Suprapubic skin (tissue), 4 donors: Measurements from ENCODE around the gene POLD3.

Experiments used
- POLR2A ChIP-seq, 2 donors: fragments of 450-650 bp; IDR thresholded peaks; one replicate each; pipeline ENCODE4 v1.6.1; 2017; ENCODE audit warnings: antibody characterized with exemption in 2 of 2, mild to moderate bottlenecking in 2 of 2, moderate library complexity in 2 of 2
- POLR2AphosphoS5 ChIP-seq, 3 donors: sonication (generic); formaldehyde crosslinking; IDR thresholded peaks; one replicate each; pipeline ENCODE4 v1.6.1; 2017; ENCODE audit warnings: antibody characterized with exemption in 3 of 3
- TF ChIP-seq, protein P1 (sequence below), 2 donors: fragments of 200-600 bp in 1 of 2; fragments of 450-650 bp in 1 of 2; sonication (generic) in 1 of 2; IDR thresholded peaks; one replicate each; pipeline ENCODE4 v1.5.1; 2016 to 2019; ENCODE audit warnings: antibody characterized with exemption in 2 of 2, mild to moderate bottlenecking in 1 of 2, moderate library complexity in 1 of 2

DNA sequence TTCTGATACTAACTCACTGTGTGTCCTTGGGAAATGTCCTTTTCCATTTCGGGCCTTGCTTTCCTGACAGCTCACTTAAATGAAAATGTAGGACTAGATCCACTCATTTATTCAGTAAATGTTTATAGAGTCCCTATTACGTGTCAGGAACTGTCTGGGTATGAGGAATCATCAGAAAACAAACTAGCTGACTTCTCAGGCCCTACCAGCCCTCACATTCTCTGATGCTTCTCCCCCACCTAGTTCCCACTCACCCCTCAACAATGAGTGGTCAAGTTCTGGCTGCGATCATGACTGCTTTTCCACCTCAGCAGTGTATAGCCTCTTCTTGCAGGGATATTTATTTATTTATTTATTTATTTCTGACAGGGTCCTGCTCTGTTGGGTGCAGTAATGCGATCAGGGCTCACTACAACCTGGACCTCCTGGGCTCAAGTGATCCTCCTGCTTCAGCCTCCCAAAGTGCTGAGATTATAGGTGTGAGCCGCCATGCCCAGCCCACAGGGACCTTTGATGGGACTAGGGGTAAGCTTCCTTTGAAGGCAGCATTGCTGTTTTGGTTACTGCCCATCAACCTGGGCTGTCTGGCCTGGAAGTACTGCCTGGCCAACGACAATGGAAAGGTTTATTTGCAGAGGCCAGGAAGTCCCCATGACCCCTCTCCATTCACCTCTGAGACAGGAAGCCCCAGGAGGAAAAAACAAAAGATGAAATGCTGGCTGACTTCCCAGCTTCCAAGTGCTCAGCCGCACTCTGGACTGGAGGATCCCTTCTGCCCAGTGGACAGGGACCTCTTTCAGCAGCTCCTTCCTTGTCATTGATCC is 33.1 kb upstream of the POLD3 start:
- TF ChIP-seq POLR2AphosphoS5 (IDR thresholded peaks at IDR 0.05) = no peak
- TF ChIP-seq, protein P1, sequence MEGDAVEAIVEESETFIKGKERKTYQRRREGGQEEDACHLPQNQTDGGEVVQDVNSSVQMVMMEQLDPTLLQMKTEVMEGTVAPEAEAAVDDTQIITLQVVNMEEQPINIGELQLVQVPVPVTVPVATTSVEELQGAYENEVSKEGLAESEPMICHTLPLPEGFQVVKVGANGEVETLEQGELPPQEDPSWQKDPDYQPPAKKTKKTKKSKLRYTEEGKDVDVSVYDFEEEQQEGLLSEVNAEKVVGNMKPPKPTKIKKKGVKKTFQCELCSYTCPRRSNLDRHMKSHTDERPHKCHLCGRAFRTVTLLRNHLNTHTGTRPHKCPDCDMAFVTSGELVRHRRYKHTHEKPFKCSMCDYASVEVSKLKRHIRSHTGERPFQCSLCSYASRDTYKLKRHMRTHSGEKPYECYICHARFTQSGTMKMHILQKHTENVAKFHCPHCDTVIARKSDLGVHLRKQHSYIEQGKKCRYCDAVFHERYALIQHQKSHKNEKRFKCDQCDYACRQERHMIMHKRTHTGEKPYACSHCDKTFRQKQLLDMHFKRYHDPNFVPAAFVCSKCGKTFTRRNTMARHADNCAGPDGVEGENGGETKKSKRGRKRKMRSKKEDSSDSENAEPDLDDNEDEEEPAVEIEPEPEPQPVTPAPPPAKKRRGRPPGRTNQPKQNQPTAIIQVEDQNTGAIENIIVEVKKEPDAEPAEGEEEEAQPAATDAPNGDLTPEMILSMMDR (IDR thresholded peaks at IDR 0.05) = no peak
- TF ChIP-seq POLR2A (IDR thresholded peaks at IDR 0.05) = no peak
